Stimulated activated CD4-positive, alpha-beta T cell treated with anti-CD3 and anti-CD28 coated beads, Interleukin-12 subunit alpha, Interleukin-12 subunit beta, amount 100 ng/mL, for 4 hours (primary cell): ENCODE results near the gene PROC.
"Not testable (repeated sequence)": the region's sequence is repeated elsewhere in the genome, so short reads cannot be mapped to it uniquely, and the experiment has no call there.

Experiments
- DNase-seq: peaks from one replicate; pipeline ENCODE4 v3.0.0-alpha.2; 2020

Gene PROC

DNA sequence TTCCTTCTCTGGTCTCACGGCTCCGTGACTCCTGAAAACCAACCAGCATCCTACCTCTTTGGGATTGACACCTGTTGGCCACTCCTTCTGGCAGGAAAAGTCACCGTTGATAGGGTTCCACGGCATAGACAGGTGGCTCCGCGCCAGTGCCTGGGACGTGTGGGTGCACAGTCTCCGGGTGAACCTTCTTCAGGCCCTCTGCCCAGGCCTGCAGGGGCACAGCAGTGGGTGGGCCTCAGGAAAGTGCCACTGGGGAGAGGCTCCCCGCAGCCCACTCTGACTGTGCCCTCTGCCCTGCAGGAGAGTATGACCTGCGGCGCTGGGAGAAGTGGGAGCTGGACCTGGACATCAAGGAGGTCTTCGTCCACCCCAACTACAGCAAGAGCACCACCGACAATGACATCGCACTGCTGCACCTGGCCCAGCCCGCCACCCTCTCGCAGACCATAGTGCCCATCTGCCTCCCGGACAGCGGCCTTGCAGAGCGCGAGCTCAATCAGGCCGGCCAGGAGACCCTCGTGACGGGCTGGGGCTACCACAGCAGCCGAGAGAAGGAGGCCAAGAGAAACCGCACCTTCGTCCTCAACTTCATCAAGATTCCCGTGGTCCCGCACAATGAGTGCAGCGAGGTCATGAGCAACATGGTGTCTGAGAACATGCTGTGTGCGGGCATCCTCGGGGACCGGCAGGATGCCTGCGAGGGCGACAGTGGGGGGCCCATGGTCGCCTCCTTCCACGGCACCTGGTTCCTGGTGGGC is 10.0 kb downstream of the PROC start:
- DNase-seq = no peak

DNA sequence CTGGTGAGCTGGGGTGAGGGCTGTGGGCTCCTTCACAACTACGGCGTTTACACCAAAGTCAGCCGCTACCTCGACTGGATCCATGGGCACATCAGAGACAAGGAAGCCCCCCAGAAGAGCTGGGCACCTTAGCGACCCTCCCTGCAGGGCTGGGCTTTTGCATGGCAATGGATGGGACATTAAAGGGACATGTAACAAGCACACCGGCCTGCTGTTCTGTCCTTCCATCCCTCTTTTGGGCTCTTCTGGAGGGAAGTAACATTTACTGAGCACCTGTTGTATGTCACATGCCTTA is 10.5 kb downstream of the PROC start:
- no peak for DNase-seq

DNA sequence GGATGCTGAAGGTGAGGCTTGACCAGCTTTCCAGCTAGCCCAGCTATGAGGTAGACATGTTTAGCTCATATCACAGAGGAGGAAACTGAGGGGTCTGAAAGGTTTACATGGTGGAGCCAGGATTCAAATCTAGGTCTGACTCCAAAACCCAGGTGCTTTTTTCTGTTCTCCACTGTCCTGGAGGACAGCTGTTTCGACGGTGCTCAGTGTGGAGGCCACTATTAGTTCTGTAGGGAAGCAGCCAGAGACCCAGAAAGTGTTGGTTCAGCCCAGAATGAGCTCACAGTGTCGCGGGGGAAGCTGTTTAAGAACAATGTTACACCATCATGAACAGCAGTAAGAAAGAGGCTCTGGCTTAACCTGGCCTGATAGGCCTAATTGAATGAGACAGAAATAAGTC is 11.1 kb downstream of the PROC start:
- DNase-seq = no peak

DNA sequence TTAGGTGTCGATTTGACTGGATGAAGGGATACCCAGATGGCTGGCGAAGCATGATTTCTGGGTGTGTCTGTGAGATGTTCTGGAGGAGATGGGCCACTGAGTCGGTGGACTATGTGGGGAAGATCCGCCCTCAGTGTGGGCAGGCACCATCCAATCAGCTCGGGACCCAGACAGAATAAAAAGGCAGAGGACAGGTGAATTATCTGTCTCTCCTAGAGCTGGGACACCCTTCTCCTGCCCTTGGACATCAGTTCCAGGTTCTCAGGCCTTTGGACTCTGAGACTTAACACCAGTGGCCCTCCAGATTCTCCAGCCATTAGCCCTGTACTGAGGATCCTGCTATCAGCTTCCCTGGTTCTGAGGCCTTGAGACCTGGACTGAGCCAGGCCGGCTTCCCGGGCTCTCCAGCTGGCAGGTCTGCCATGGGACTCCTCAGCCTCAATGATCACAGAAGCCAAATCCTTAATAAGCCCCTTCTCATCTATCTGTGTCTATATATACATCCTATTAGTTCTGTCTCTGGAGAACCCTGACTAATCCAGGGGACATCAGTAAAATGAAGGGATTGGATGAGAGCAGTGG is 11.7 kb downstream of the PROC start:
- no peak for DNase-seq

DNA sequence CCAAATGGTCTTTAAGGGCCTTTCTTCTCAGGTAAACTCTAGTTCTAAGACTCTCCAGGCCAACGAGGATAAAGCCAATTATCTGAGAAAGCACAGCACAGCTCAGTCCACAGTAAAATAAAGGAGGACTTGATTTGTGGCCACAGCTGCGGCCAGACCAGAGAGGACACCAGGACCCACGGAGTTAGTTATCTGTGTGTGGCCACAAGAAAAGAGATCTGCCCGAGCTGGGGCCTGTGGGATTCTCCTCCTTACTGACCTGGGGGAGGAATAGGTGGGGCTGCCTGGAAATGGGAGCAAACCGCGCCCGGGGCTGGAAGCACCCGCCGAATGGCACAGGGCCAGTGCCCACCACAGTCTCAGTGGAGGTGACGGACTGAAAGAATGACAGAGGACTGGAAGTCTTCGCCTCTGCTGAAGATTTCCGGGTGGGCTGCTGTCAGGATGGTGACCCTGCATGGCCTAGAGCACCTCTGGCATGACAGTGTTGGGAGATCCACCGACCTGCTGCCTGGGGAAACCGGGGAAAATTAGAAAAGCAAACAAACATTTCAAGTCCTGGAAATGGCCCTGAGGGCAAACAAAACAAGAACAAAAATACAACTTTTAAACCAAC is 13.3 kb downstream of the PROC start:
- DNase-seq = no peak

DNA sequence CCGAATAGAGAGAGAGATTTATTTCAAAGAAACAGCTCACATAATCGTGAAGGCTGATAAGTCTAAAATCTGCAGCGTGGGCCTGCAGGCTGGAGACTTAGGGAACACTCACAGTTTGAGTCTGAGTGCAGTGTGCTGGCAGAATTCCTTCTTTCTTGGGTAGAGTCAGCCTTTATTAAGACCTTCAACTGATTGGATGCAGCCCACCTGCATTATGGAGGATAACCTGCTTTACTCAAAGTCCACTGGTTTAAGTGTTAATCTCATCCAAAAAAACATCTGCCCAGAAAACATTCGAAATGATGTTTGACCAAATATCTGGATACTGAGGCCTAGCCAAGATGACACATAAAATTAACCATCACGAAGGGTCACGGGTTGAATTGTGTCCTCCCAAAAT is 16.3 kb downstream of the PROC start:
- no peak for DNase-seq

DNA sequence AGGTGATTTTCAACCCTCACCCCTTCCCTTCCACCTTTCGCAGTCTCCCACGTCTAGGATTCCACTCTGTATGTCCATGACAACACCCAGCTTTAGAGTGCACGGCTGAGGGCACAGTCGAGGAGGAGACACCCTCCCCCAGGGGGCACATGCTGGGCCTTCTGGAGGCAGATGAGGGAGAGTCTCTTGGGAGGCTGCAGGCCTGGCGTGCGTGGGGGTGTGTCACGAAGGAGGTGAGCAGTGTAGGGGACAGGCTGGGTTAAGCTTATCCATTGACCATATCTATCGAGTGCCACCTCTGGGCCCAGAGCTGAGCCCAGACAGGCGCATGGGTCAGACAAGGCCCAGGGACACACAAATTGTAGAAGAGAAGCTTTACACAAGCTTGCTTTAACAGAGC is 18.8 kb downstream of the PROC start:
- DNase-seq = no peak

DNA sequence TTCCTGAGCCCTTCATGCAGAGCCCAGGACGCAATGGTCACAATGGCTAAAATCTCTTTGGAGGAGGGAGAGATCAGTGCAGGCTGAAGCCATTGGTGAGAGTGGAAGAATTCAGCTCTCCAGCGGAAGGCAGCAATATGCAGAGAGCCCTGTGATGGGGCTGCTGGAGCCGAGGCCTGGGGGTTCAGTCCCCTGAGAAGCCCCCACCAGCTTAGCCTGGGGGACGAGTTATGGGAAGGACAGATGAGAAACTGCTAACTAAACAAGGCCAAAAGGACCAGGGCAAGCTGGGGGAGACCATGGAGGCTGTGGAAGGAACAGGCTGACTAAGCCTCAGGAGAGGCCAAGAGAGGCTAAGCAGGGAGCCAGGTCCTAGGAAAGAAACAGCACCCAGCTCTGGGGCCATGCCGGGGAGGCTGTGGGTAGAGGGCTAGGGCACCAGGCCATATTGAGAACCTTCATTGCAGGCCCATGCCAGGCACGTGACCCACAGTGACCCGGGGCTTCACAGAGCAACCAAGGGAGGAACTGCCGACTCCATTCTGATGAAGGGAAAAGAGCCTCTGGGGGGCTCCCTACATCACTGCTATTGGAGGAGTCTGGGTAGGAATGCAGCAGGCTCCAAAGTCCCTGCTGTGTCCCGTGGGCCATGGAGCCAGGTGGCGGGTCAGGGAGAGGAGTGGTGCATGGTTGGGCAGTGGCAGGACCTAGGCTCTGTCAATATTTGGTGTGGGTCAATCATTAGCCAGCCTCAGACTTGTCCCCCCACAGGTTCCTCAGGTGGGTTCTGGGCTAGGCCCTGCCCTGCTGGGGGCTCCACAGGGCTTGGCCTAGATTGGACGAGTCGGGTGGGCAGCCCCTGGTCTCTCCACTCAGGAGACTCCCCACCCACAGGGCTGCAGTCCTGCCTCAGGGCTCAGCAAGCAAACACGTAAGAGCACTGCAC is 19.8 kb downstream of the PROC start:
- no peak for DNase-seq

DNA sequence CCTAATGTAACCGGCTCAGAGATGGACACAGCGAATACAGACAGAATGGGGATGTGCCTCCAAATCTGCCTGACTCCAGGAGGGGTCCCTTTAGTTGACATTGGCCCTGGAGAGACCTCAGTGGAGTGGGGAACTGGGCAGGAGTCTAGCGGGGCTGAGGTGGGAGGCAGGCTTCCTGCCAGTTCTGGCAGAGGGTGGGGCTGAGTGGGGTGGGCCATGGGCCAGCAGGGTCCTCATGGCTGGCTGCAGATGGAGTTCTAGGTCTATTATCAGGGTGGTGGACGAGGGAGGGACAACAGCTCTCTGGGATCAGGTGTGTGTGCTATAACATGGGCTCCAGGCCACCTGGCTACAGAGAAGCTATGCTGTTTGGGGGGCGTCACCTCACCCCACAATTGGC is 21.1 kb downstream of the PROC start:
- DNase-seq = no peak

DNA sequence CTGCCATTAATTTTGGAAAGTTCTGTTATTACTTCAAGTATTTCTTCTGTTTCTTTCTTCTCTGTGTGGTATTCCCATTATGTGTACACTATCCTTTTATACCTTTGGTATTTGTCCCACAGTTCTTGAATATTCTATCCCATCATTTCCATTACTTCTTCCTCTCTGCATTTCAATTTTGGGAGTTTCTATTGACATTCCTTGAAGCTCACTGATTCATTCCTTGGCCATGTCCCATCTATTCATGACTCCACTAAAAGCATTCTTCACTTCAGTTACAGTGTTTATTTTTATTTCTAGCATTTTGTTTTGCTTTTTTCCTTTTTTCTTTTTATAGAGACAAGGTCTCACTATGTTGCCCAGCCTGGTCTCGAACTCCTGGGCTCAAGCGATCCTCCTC is 30.3 kb downstream of the PROC start:
- no peak for DNase-seq

DNA sequence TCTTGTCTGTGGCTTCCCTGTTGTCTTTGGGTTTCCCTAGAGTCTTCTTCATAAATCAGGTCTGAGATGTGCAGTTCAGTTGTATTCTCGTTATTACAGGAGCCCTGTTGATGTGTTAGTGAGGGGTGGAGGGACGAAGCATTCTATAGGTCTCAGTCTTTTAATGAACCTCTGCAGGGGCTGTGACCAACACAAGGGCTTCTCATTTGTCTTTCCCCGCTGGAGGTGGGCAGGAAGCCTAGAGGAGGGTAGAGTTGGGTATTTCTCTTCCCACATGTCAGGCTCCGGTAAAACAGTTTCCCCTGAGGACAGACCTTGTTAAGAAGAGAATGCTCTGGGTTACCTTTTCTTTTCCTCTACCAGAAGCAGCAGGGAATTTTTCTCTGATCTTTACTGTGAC is 31.2 kb downstream of the PROC start:
- no peak for DNase-seq

DNA sequence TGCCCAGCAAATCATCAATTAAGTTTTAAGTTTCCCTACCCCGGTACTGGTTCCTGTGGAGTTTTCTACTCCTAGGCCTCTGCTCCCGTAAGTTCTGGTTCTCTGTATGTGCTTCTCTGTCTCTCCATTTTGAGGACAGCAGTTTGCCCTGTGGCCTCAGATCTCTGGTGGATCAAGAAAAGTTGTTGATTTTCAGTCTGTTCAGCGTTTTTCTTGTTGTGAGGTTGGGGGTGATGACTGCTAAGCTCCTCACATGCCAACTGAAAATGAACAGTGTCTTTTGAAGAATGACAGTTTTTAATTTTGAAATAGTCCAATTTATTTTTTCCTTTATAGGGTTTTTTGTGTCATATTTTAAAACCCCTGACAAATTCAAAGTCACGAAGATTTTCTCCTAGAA is 31.7 kb downstream of the PROC start:
- no peak for DNase-seq

DNA sequence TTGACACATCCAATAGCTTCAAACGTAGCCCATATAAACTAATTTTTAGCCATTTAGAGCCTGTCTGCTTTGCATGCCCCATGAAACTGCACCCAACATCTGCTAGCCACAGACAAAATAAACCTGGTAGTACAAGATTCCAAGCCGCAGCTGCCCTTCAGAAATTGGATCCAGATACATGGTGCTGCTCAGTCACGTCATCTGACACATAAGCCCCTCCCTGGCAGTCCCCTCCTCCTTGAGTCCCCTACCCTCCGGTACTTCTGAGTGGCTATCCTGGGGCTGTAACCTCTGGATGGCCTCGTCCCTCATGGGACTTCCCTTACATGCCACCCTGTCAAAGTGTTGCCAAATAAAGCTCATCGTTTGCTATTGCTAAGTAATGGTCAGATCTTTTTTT is 33.8 kb downstream of the PROC start:
- DNase-seq = no peak

DNA sequence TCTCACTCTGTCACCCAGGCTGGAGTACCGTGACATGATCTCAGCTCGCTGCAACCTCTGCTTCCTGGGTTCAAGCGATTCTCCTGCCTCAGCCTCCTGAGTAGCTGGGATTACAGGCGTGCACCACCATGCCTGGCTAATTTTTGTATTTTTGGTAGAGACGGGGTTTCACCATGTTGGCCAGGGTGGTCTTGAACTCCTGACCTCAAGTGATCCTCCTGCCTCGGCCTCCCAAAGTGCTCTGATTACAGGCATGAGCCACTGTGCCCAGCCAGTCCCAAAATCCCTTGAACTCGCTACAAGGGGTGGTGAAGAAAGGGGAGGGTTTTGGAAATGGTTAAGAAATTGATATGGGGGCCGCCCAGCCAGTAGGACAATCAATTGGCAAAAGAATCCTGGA is 34.2 kb downstream of the PROC start:
- not testable (repeated sequence) for DNase-seq

DNA sequence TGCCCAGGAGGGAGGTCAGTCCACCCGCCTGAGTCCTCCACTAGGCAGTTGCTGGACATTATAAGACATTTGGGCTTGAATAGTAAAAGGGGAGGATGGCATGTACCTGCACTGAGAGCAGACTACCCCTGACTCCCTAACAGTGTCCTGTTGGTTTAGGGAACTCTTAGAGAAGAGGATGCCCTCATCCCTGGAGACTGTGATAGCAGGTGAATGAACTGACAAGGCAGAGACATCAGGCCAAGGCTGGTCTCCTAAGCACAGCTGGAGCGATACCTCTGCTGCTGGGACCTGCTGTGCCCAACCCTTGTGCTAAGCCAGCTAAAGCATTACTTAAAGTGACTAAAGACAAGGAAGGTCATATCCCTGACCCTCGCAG is 34.8 kb downstream of the PROC start:
- no peak for DNase-seq

DNA sequence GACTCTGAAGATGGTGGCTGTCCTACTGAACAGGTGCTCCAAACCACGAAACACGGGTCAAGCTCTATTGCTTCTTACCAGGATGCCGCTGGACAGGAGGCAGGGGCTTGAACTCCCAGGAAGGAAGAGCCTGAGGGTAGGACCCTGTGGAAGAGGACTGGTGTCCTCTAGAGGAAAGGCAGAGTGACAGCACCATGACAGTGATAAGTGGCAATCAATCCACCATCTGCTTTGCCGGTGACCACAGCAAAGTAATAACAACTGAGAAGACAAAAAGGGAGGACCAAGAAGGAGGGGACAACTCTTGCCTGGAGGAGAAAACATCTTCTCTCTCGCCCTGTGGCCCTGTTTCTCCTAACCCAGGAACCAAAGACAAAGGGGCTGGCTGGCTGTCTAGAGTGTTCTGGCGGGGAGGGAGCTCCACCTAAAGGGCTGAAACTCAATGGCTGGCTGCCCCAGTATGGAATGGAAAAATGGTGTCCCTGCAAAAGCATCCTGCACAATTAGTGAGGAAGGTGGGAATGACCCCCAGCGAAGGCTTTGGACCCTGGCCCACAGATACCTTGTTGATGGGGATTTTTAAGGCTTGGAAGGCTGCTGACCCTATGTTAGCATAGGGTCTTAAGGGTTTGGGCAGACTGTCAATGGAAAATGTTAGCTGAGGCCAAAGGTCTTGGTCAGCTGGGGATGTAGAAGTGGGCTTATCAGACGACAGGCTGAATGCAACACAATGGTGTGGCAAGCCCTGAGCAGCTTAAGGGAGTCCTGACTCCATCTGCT is 35.4 kb downstream of the PROC start:
- DNase-seq = no peak

DNA sequence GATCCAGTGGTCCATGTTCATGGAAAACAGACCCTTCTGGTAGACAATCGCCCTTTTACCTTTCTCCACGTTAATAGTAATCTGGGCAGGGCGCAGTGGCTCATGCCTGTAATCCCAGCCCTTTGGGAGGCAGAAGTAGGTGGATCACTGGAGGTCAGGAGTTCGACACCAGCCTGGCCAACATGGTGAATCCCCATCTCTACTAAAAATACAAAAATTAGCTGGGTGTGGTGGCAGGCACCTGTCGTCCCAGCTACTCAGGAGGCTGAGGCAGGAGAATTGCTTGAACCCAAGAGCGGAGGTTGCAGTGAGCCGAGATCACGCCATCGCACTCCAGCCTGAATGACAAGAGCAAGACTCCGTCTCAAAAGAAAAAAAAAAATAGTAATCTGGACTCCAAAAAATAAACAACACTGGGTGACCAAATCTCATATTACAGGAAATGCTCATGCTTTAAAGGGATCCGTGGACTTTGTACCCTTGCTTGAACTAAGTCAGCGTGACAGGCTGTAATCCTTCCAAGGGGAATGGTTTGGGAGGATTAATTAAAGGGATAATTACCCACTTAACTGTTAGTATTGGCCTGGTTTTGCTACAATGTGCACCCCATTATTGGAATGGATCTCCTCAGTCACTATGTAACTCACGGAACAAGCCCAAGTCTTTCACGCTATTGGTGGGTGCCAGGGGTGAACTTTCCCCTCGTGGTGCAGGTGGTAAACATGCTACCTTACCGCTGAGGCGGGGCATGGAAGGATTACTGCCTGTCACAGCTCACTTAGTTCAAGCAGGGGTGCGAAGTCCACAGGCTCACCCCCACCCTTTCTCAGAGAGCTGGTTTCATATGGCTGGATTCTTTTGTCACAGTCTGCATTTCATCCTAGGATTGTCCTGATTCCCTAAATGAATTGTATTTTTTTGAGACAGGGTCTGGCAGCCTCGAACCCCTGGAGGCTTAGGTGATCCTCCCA is 36.7 kb downstream of the PROC start:
- no peak for DNase-seq

DNA sequence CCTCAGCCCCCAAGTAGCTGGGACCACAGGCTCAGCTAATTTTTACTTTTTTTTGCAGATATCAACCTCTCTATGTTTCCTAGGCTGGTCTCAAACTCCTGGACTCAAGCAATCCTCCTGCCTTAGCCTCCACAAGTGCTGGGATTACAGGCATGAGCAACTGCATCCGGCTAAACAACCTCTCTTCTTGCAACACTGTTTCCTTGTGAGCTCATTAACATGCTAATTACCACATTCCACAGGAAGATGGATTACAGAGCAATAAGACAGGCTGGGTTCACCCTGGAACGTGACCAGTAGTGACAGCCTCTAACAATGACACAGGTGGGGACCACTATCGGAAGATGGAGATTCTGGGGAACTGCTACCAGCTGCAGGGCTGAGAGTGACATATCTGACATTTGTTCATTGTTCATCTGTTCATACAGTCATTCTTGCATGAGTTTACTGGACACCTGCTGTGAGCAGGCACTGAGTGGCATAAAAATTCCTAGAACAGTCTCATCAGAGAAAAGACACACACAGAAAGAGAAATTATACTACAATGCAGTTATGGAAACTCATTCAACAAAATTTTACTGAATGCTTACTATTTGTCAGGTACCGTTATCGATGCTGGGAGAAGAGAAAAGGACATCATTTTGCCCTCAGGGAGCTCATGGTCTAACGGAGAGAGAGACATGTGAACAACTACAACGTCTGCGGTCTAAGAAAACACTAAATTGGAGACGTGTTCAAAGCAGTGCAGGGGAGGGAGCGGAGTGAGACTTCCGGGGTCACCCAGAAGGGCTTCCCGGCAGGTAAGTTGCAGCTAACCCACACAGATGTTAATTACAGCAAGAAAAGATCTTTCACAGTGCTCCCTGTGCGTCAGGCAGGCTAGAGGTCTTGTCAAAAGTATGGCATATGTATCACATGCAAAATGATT is 37.6 kb downstream of the PROC start:
- no peak for DNase-seq

DNA sequence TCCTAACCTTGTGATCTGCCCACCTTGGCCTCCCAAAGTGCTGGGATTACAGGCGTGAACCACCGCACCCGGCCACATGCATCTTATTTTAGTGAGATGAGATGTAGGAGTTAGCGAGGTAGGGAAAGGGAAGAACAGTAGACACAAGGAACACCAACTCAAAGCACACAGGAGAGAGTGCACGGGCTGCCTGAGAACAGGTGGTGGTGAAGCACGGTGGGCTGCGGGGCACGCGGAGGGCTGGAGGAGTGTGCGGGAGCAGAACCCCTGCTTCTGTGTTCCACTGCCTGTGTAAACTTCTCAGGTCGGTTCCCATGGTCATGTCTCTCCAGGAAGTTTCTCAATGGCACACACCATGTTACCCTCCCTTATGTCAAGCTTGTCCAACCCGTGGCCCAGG is 38.7 kb downstream of the PROC start:
- DNase-seq = no peak

DNA sequence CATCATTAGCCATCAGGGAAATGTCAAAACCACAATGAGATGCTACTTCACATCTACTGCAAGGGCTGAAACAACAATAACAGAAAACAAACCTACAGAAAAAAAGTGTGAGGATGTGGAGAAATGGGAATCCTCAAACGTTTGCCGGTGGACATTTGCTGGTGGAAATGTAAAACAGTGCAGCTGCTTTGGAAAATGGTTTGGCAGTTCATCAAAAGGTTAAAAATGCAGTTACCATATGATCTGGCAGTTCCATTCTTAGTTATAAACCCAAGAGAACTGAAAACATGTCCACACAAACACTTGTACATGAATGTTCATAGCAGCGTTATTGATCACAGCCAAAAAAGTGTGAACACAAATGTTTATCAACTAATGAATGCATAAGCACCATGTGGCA is 44.2 kb downstream of the PROC start:
- DNase-seq = no peak
